ENCODE results near the gene CYP2J2. TPM values are rescaled to one million over a fixed set of nuclear protein-coding genes. Genes with fewer than 3 reads are reported as not detected.

The CYP2J2 gene
- total and polyA plus RNA-seq, 9 donors: 0.12 to 1.4 (median 0.29) TPM; not detected in 3

DNA sequence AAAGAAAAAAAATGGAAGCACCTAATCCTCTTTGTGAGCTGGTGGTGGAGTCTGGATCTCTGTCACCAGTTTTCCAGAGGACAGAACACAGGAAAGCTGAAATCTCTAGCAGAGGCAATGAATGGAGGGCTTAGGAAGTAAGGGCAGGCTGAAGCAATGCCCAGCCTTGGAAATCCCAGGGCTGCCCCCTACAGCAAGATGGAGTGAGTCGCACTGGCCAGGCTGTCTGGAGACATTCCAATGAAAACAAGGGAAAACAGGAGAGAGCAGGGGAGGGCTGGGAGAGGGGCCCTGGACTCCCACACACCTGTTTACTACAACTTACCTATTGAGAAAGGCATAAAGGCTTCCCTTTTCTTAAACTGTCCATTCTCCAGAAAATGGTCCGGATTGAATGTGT lies 25.9 kb downstream of the CYP2J2 start:
- no peaks in the 10 kb centered on the region for H3K27me3 ChIP-seq
- no peaks in the 10 kb centered on the region for H3K9me3 ChIP-seq
- no peaks in the 10 kb centered on the region for H3K4me1 ChIP-seq (ENCODE audit: insufficient read depth)
- DNase-seq: no peak
- no peak overlapping the region for H3K4me3 ChIP-seq
- intact Hi-C loops (cut with DNase I): no loop called here
- H3K36me3 ChIP-seq: no peaks in the 10 kb centered on the region
- WGBS, 3 donors: 62 to 78% (median 66%) methylated on average over 2 of the region's 2 CpGs
- H3K27ac ChIP-seq: no peak overlapping the region
- TF ChIP-seq, protein P1, sequence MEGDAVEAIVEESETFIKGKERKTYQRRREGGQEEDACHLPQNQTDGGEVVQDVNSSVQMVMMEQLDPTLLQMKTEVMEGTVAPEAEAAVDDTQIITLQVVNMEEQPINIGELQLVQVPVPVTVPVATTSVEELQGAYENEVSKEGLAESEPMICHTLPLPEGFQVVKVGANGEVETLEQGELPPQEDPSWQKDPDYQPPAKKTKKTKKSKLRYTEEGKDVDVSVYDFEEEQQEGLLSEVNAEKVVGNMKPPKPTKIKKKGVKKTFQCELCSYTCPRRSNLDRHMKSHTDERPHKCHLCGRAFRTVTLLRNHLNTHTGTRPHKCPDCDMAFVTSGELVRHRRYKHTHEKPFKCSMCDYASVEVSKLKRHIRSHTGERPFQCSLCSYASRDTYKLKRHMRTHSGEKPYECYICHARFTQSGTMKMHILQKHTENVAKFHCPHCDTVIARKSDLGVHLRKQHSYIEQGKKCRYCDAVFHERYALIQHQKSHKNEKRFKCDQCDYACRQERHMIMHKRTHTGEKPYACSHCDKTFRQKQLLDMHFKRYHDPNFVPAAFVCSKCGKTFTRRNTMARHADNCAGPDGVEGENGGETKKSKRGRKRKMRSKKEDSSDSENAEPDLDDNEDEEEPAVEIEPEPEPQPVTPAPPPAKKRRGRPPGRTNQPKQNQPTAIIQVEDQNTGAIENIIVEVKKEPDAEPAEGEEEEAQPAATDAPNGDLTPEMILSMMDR (IDR thresholded peaks at IDR 0.05): no peak
- TF ChIP-seq POLR2A (IDR thresholded peaks at IDR 0.05): no peak
- no peak for TF ChIP-seq EP300 (IDR thresholded peaks at IDR 0.05)

DNA sequence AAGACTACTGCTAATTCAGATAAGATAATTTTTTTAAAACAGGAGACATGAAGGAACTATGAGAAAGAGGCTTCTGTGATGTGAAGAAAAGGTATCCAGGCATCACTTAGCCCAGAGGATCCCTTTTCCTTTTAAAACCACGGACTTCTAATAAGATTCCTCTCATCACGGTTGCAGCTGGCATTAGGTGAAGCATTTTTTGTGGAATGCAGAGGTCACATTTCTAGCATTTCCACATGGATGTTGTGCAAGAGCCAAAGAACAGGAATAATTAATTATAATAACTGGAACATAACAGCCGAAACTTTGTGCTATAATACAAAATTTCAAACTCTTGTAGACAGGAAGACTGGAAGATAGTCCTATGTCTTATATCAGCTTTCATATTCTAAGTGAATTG lies 27.6 kb downstream of the CYP2J2 start:
- intact Hi-C loops (cut with DNase I): no loop called here
- Histone ChIP-seq H3K27ac (no peak overlapping the region), H3K4me1 (ENCODE audit: insufficient read depth) (no peaks in the 10 kb centered on the region), H3K36me3 (no peaks in the 10 kb centered on the region), H3K9me3 (no peaks in the 10 kb centered on the region), H3K4me3 (no peak overlapping the region), H3K27me3 (no peaks in the 10 kb centered on the region)
- DNase-seq: no peak
- TF ChIP-seq POLR2A (IDR thresholded peaks at IDR 0.05) (no peak), EP300 (IDR thresholded peaks at IDR 0.05) (no peak)
- TF ChIP-seq, protein P1 (IDR thresholded peaks at IDR 0.05): no peak
- WGBS, 3 donors: 1 to 9% (median 8%) methylated on average over 3 of the region's 3 CpGs

DNA sequence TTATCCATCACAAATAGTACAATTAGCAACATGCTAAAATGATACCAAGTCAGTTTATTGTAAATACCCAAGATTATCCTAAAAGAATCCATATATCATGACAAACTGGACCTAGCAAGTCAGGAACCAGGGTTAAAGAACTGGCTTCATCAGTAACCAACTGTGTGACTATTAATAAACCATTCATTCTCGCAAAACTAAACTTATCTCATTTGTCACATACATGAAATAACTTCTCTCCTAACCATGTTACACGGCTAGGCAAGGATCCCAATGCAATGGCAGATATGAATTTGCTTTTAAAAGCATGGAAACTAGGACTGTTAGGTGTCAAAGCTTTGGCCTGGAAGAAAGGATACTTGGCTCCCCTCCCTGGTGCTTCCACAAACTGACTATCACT lies 29.4 kb downstream of the CYP2J2 start:
- Histone ChIP-seq H3K27ac (no peak overlapping the region), H3K27me3 (no peaks in the 10 kb centered on the region), H3K4me3 (no peak overlapping the region), H3K4me1 (ENCODE audit: insufficient read depth) (no peaks in the 10 kb centered on the region), H3K36me3 (no peaks in the 10 kb centered on the region), H3K9me3 (no peaks in the 10 kb centered on the region)
- intact Hi-C loops (cut with DNase I): no loop called here
- 50 to 72% (median 63%) methylated on average over 2 of the region's 2 CpGs for WGBS, 3 donors
- TF ChIP-seq EP300 (IDR thresholded peaks at IDR 0.05) (no peak), POLR2A (IDR thresholded peaks at IDR 0.05) (no peak)
- TF ChIP-seq, protein P1 (IDR thresholded peaks at IDR 0.05): no peak
- DNase-seq: no peak

DNA sequence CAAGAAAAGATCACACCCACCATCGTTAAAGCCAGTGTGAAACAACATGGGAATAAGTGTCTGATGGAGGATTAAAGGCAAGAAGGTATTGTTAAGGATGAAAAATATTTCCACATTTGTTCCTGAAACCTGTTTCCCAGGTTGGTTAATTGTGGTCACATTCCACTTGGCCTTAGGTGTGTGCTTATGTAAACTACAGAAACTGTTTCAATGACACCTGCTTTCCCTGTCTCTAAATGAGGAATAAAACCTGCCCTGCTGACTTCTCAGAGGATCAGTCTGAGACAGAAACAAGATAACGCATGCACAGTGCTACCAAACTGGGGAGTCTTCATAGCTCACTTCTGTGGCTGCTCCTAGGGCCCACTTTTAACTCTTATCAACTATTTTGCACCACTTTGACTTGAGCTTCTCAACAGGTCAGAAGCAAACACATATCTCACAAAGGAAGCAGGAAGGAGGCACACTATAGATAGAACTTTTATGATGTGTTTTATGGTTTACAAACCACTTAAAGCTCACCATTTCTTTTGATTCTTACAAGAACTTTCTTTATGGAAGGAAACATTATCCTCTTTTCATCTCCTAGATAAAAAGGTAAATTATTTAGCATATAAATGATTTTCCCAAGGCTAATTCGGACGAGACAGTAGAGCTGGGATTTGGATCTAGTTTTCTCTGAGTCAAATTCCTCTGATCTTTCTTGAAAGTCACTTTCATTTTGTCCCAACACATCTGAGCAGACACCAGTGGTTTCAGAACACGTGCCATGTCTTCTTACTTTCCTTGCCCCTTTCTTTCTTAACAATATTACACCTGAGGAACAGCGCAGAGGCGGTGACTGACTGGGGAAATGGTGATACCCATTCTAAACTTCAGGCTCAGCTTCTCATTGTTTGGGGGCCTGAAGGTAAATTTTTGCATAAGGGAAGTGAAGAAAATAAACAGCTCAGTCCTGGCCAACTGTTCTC lies 33.4 kb downstream of the CYP2J2 start:
- Histone ChIP-seq H3K4me1 (ENCODE audit: insufficient read depth) (no peaks in the 10 kb centered on the region), H3K9me3 (no peaks in the 10 kb centered on the region), H3K27ac (no peak overlapping the region), H3K4me3 (no peak overlapping the region), H3K36me3 (no peaks in the 10 kb centered on the region), H3K27me3 (no peaks in the 10 kb centered on the region)
- intact Hi-C loops (cut with DNase I): no loop called here
- no peak for DNase-seq
- no peak for TF ChIP-seq EP300 (IDR thresholded peaks at IDR 0.05)
- TF ChIP-seq, protein P1 (IDR thresholded peaks at IDR 0.05): no peak
- no peak for TF ChIP-seq POLR2A (IDR thresholded peaks at IDR 0.05)
- WGBS, 3 donors: 85 to 86% (median 85%) methylated on average over 7 of the region's 7 CpGs

Measured in ovary (tissue), 9 donors.